Measurements from ENCODE around the gene OSBPL2.

GRCh38 chr20:62208795-62209755 is 29.2 kb upstream of the OSBPL2 start:
- TF ChIP-seq KLF16 (tag by site-specific recombination; IDR thresholded peaks at IDR 0.05) (no peak), ZNF394 (tag by site-specific recombination; IDR thresholded peaks at IDR 0.05; ENCODE audit: borderline replicate concordance) (no peak), KLF10 (tag by site-specific recombination; IDR thresholded peaks at IDR 0.05) (no peak), EGR2 (tag by site-specific recombination; IDR thresholded peaks at IDR 0.05; ENCODE audit: low read depth) (no peak), ZFP41 (tag by site-specific recombination; IDR thresholded peaks at IDR 0.05; ENCODE audit: borderline replicate concordance) (no peak), ZNF785 (tag by site-specific recombination; IDR thresholded peaks at IDR 0.05) (no peak), ZNF530 (tag by site-specific recombination; IDR thresholded peaks at IDR 0.05; ENCODE audit: low read depth) (no peak), ZNF426 (tag by site-specific recombination; IDR thresholded peaks at IDR 0.05) (no peak), ZBTB17 (tag by site-specific recombination; IDR thresholded peaks at IDR 0.05) (no peak)
- TF ChIP-seq, protein P1, sequence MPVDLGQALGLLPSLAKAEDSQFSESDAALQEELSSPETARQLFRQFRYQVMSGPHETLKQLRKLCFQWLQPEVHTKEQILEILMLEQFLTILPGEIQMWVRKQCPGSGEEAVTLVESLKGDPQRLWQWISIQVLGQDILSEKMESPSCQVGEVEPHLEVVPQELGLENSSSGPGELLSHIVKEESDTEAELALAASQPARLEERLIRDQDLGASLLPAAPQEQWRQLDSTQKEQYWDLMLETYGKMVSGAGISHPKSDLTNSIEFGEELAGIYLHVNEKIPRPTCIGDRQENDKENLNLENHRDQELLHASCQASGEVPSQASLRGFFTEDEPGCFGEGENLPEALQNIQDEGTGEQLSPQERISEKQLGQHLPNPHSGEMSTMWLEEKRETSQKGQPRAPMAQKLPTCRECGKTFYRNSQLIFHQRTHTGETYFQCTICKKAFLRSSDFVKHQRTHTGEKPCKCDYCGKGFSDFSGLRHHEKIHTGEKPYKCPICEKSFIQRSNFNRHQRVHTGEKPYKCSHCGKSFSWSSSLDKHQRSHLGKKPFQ (tag by site-specific recombination; IDR thresholded peaks at IDR 0.05): no peak
- TF ChIP-seq, protein P2, sequence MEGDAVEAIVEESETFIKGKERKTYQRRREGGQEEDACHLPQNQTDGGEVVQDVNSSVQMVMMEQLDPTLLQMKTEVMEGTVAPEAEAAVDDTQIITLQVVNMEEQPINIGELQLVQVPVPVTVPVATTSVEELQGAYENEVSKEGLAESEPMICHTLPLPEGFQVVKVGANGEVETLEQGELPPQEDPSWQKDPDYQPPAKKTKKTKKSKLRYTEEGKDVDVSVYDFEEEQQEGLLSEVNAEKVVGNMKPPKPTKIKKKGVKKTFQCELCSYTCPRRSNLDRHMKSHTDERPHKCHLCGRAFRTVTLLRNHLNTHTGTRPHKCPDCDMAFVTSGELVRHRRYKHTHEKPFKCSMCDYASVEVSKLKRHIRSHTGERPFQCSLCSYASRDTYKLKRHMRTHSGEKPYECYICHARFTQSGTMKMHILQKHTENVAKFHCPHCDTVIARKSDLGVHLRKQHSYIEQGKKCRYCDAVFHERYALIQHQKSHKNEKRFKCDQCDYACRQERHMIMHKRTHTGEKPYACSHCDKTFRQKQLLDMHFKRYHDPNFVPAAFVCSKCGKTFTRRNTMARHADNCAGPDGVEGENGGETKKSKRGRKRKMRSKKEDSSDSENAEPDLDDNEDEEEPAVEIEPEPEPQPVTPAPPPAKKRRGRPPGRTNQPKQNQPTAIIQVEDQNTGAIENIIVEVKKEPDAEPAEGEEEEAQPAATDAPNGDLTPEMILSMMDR (tag by site-specific recombination; IDR thresholded peaks at IDR 0.05): peak; percentile 51
- TF ChIP-seq, protein P3, sequence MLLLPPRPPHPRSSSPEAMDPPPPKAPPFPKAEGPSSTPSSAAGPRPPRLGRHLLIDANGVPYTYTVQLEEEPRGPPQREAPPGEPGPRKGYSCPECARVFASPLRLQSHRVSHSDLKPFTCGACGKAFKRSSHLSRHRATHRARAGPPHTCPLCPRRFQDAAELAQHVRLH (tag by site-specific recombination; IDR thresholded peaks at IDR 0.05): no peak
- TF ChIP-seq, protein P4, sequence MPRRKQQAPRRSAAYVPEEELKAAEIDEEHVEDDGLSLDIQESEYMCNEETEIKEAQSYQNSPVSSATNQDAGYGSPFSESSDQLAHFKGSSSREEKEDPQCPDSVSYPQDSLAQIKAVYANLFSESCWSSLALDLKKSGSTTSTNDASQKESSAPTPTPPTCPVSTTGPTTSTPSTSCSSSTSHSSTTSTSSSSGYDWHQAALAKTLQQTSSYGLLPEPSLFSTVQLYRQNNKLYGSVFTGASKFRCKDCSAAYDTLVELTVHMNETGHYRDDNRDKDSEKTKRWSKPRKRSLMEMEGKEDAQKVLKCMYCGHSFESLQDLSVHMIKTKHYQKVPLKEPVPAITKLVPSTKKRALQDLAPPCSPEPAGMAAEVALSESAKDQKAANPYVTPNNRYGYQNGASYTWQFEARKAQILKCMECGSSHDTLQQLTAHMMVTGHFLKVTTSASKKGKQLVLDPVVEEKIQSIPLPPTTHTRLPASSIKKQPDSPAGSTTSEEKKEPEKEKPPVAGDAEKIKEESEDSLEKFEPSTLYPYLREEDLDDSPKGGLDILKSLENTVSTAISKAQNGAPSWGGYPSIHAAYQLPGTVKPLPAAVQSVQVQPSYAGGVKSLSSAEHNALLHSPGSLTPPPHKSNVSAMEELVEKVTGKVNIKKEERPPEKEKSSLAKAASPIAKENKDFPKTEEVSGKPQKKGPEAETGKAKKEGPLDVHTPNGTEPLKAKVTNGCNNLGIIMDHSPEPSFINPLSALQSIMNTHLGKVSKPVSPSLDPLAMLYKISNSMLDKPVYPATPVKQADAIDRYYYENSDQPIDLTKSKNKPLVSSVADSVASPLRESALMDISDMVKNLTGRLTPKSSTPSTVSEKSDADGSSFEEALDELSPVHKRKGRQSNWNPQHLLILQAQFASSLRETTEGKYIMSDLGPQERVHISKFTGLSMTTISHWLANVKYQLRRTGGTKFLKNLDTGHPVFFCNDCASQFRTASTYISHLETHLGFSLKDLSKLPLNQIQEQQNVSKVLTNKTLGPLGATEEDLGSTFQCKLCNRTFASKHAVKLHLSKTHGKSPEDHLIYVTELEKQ (tag by site-specific recombination; IDR thresholded peaks at IDR 0.05; ENCODE audit: borderline replicate concordance): no peak

All from HEK293 (cell line).